Measurements from ENCODE around the gene TMEM232.

Gene TMEM232

DNA sequence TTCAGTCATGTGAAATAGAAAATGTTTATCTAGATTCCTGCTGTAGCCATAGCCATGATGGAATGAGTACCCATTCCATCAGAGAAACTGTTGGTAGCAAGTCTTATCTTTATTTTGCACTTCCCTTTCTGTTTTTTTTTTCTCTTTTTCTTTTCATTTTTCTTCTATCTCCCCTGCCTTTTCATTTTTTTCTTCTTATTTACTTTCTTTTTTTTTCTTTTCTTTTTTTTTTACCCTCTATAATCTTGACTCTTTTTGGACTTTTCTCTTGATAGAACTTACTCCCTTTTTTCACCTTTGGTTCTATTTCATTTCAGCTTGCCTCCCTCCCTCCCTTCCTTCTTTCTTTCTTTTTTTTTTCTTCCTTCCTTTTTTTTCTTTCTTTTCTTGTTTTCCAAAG lies 27.7 kb upstream of the TMEM232 start:
- TF ChIP-seq, protein P1, sequence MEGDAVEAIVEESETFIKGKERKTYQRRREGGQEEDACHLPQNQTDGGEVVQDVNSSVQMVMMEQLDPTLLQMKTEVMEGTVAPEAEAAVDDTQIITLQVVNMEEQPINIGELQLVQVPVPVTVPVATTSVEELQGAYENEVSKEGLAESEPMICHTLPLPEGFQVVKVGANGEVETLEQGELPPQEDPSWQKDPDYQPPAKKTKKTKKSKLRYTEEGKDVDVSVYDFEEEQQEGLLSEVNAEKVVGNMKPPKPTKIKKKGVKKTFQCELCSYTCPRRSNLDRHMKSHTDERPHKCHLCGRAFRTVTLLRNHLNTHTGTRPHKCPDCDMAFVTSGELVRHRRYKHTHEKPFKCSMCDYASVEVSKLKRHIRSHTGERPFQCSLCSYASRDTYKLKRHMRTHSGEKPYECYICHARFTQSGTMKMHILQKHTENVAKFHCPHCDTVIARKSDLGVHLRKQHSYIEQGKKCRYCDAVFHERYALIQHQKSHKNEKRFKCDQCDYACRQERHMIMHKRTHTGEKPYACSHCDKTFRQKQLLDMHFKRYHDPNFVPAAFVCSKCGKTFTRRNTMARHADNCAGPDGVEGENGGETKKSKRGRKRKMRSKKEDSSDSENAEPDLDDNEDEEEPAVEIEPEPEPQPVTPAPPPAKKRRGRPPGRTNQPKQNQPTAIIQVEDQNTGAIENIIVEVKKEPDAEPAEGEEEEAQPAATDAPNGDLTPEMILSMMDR (IDR thresholded peaks at IDR 0.05; ENCODE audit: insufficient read depth, missing control alignments), result no peak
- no peak for DNase-seq (ENCODE audit: insufficient read length, low spot score)
- no peak for FAIRE-seq

DNA sequence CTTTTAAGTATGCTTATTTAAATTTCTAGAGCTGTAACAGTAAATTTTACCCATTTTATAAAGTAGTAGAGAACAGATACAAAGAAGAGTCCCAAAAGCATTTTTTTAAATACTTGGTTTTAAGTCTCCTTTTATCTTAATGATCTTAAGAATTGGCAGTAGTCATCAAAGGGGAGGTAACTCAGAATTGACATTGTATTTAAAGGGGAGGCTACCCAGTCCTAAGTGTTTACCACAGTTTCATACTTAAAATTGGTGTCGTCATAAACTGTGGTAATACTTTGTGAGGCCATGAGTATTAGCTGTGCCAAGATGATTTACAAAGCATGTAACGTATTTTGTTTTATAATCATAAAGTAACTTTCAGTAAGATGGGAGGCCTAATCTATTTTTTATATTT lies 27.1 kb upstream of the TMEM232 start:
- TF ChIP-seq, protein P1 (IDR thresholded peaks at IDR 0.05; ENCODE audit: insufficient read depth, missing control alignments), result no peak
- FAIRE-seq, result no peak

DNA sequence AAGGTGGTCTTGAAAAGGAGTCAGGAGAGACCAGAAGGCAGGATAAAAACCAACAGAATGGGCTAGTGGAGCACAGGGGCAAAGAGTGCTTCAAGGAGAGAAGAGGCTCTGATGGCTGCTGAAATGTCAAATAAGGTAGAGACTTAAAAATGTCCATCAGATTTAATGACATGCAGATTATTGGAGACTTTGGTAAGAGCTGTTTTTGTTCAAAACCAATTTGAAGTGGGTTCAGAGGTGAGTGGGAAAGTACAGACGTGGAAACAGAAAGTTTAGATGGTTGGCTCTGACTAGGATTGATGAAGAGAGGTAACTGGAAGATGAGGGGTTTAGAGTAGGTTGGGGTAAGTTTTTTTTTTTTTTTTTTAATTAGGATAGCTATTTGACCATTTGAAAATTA lies 26.5 kb upstream of the TMEM232 start:
- TF ChIP-seq, protein P1 (IDR thresholded peaks at IDR 0.05; ENCODE audit: insufficient read depth, missing control alignments), result no peak
- no peak for DNase-seq (ENCODE audit: insufficient read length, low spot score)
- FAIRE-seq, result no peak

More for the DNA sequence above, 27.1 kb upstream of the TMEM232 start:
- DNase-seq (ENCODE audit: insufficient read length, low spot score), result no peak

DNA sequence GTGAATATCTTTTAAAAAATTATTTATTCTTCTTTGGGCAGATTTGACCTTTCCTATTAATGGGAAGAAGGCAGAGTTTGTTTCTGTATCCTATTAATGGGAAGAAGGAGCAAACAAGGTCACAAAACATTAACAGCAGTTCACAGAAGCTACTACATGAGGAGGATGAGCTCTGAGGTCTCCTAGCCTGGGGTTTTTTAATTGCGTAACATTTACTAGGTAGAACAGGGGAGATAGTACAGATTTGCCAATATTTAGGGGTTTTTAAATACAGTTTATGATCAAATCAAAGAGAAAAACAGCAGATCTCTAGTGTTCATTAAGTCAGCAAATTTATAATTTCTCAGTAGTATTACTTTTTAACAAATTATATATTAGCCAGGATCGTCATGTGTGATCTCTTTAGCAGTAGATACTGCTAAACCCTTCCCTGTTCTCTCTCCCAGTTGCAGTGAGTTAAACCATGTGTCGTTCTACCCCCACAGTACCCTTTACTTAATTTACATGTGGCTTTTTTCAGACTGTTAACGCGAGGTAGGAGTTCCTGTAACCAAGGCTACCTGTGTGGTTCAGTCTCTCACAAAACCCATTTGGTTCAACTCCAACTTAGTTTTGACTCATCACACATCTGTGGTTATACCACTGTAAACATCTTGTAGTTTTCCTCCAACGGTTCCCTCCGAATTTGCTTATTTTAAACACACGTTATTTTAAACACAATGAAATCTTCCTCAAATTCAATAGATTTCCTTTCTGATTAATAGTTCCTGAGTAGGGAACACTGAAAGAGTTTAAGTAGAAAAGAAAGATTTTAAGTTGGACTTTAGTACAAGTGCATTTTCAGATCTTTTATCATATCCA lies 25.7 kb upstream of the TMEM232 start:
- DNase-seq (ENCODE audit: insufficient read length, low spot score) (no peak), FAIRE-seq (no peak)

DNA sequence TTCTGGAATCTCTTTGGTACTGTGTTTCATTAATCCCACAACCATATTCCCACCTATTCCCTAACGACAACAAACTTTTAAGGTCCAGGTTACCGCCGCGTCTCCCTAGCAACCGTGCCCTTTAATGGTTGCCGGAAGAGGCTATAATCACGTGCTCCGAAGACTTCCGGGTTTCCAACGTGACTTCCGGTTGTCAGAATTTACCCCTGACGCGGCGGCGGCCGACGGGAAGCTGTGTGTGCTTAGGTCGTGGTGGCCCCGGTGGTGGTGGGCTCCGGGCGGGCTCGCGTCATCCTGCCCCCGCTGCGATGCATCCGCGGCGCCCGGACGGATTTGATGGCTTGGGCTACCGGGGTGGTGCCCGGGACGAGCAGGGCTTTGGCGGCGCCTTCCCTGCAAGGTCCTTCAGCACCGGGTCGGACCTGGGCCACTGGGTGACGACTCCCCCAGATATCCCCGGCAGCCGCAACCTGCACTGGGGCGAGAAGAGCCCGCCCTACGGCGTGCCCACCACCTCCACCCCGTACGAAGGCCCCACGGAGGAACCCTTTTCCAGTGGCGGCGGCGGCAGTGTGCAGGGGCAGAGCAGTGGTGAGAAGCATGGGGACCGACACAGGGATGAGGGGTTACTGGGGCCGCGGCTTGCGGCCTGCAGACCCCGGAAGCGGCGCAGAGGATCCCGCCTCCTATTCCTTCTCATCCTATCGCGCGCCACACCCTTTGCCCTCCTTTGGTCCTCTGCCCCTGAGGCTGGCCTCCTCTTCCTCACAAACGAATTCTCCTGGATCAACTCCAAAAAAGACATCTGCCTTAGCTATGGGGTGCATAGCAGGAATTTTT lies 12.6 kb upstream of the TMEM232 start, which contains the start of gene SLC25A46:
Gene SLC25A46, plus strand, starts transcription at position 196 of the 840 bp plus-strand sequence. Its CDS starts 113 bp downstream, at position 309.
- TF ChIP-seq, protein P1 (IDR thresholded peaks at IDR 0.05; ENCODE audit: insufficient read depth, missing control alignments), result no peak
- FAIRE-seq, result no peak
- peak; percentile 37 for DNase-seq (ENCODE audit: insufficient read length, low spot score)

More for the DNA sequence above, 25.7 kb upstream of the TMEM232 start:
- TF ChIP-seq, protein P1 (IDR thresholded peaks at IDR 0.05; ENCODE audit: insufficient read depth, missing control alignments), result no peak

DNA sequence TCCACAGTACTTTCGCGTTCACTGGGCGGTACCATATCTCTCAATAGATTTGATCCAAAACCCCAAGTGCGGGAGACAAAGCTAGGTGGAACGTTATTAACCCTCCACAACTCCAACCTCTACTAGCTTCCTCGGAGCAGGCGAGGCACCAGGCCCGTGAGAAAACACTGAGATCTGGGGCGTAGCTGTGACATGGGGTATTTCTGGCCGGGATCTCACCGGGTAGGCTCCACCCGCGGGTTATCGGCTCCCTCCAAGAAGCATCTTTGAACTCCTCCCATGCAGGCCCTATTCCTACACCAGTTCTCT lies 12.0 kb upstream of the TMEM232 start:
- no peak for FAIRE-seq
- TF ChIP-seq, protein P1 (IDR thresholded peaks at IDR 0.05; ENCODE audit: insufficient read depth, missing control alignments), result no peak
- DNase-seq (ENCODE audit: insufficient read length, low spot score), result peak; percentile 13

All from D721Med (cell line).